ENCODE data around the gene WNT9B.

Gene WNT9B

GRCh38 chr17:46885415-46886309 lies 34.3 kb downstream of the WNT9B start:
- DNase-seq = no peak

- DNase-seq = no peak
Measured at GRCh38 chr17:46886310-46886663, 34.9 kb downstream of the WNT9B start.

GRCh38 chr17:46887717-46888116 lies 36.3 kb downstream of the WNT9B start:
- no peak for DNase-seq

GRCh38 chr17:46888727-46889126 lies 37.3 kb downstream of the WNT9B start:
- no peak for DNase-seq

GRCh38 chr17:46889519-46889918 lies 38.1 kb downstream of the WNT9B start:
- DNase-seq = no peak

- peak; percentile 9 for DNase-seq
Measured at GRCh38 chr17:46889992-46890564, 38.7 kb downstream of the WNT9B start.

GRCh38 chr17:46890638-46891037 lies 39.3 kb downstream of the WNT9B start:
- DNase-seq = no peak

- DNase-seq = no peak
Measured at GRCh38 chr17:46892192-46892703, 40.9 kb downstream of the WNT9B start.

GRCh38 chr17:46894024-46894423 lies 42.6 kb downstream of the WNT9B start:
- no peak for DNase-seq

GRCh38 chr17:46894476-46895151 lies 43.2 kb downstream of the WNT9B start:
- DNase-seq = no peak

GRCh38 chr17:46895171-46895570 lies 43.8 kb downstream of the WNT9B start:
- no peak for DNase-seq

GRCh38 chr17:46896991-46897390 lies 45.6 kb downstream of the WNT9B start:
- no peak for DNase-seq

- no peak for DNase-seq
Measured at GRCh38 chr17:46898364-46898763, 47.0 kb downstream of the WNT9B start.

GRCh38 chr17:46898860-46899259 lies 47.5 kb downstream of the WNT9B start:
- DNase-seq = no peak

GRCh38 chr17:46901291-46901690 lies 49.9 kb downstream of the WNT9B start:
- no peak for DNase-seq

- no peak for DNase-seq
Measured at GRCh38 chr17:46903762-46904672, 52.6 kb downstream of the WNT9B start.

- no peak for DNase-seq
Measured at GRCh38 chr17:46908068-46908737, 56.8 kb downstream of the WNT9B start.

GRCh38 chr17:46910179-46910927 lies 59.0 kb downstream of the WNT9B start:
- DNase-seq = no peak

GRCh38 chr17:46911311-46911710 lies 59.9 kb downstream of the WNT9B start:
- DNase-seq = no peak

GRCh38 chr17:46915596-46915995 lies 64.2 kb downstream of the WNT9B start:
- DNase-seq = no peak

GRCh38 chr17:46916211-46916610 lies 64.8 kb downstream of the WNT9B start:
- DNase-seq = peak; percentile 44

Measured in fibroblast of skin of right biceps (primary cell).